Measurements from ENCODE around the gene RMI1.

DNA sequence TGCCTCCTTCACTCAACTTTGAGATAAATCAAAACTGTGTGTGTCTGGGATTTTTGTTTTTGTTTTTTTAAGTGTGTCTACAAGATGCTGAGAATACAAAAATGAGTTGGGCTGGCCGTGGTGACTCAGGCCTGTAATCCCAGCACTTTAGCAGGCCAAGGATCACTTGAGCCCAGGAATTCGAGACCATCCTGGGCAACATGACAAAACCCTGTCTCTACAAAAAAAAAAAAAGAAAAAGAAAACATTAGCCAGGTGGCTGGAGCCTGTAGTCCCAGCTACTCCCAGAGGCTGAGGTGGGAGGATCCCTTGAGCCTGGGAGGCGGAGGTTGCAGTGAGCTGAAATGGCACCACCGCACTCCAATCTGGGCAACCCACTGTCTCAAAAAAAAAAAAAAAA is 21.5 kb upstream of the RMI1 start:
- TF ChIP-seq, protein P1, sequence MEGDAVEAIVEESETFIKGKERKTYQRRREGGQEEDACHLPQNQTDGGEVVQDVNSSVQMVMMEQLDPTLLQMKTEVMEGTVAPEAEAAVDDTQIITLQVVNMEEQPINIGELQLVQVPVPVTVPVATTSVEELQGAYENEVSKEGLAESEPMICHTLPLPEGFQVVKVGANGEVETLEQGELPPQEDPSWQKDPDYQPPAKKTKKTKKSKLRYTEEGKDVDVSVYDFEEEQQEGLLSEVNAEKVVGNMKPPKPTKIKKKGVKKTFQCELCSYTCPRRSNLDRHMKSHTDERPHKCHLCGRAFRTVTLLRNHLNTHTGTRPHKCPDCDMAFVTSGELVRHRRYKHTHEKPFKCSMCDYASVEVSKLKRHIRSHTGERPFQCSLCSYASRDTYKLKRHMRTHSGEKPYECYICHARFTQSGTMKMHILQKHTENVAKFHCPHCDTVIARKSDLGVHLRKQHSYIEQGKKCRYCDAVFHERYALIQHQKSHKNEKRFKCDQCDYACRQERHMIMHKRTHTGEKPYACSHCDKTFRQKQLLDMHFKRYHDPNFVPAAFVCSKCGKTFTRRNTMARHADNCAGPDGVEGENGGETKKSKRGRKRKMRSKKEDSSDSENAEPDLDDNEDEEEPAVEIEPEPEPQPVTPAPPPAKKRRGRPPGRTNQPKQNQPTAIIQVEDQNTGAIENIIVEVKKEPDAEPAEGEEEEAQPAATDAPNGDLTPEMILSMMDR (IDR thresholded peaks at IDR 0.05): no peak
- TF ChIP-seq POLR2A (IDR thresholded peaks at IDR 0.05): no peak

All from body of pancreas (tissue), 4 donors.